Glutamatergic neuron (in vitro differentiated cells): Measurements from ENCODE around the gene CLIC5. TPM values are rescaled to one million over a fixed set of nuclear protein-coding genes. Genes with fewer than 3 reads are reported as not detected.
A peak's percentile ranks its signal among the peaks of the same experiment; 100 is the strongest.

Source experiments
- DNase-seq: peaks from one replicate; pipeline ENCODE4 v3.0.0; 2022
- H3K27ac Mint-ChIP-seq: one replicate; pipeline ENCODE4 v1.8.0; 2020; ENCODE audit warnings: mild to moderate bottlenecking, mixed read lengths, inconsistent platforms; ENCODE audit not compliant: unreplicated experiment
- H3K27me3 Mint-ChIP-seq: one replicate; pipeline ENCODE4 v1.8.0; 2020; ENCODE audit warnings: mild to moderate bottlenecking, moderate library complexity, mixed read lengths, inconsistent platforms; ENCODE audit not compliant: unreplicated experiment
- H3K36me3 Mint-ChIP-seq: one replicate; pipeline ENCODE4 v1.8.0; 2020; ENCODE audit warnings: mild to moderate bottlenecking, mixed read lengths, inconsistent platforms; ENCODE audit not compliant: unreplicated experiment
- H3K4me1 Mint-ChIP-seq: one replicate; pipeline ENCODE4 v1.8.0; 2020; ENCODE audit warnings: mild to moderate bottlenecking, low read depth, mixed read lengths, inconsistent platforms; ENCODE audit not compliant: unreplicated experiment
- H3K4me3 Mint-ChIP-seq: one replicate; pipeline ENCODE4 v1.8.0; 2020; ENCODE audit warnings: mild to moderate bottlenecking, mixed read lengths, inconsistent platforms; ENCODE audit not compliant: unreplicated experiment
- H3K9me3 Mint-ChIP-seq: one replicate; pipeline ENCODE4 v1.8.0; 2020; ENCODE audit warnings: mild to moderate bottlenecking, moderate library complexity, mixed read lengths, inconsistent platforms; ENCODE audit not compliant: unreplicated experiment
- total RNA-seq: library from RNA; stranded (reverse); fragmentation: NEBNext Ultra II Directional; extraction: Animal tissue kit (Norgen Biotek cat#: 25700); gene quantifications from one replicate; pipeline ENCODE4 v1.2.1, GENCODE V29; 2021; ENCODE audit not compliant: unreplicated experiment
- TF ChIP-seq, protein P1 (sequence below): fragments of 200-600 bp; sonication (generic); IDR thresholded peaks from one replicate; pipeline ENCODE4 v1.5.0; 2021; ENCODE audit not compliant: partially characterized antibody, unreplicated experiment

CLIC5 gene
- total RNA-seq, 1 donor from 2014 or later, result not detected

DNA sequence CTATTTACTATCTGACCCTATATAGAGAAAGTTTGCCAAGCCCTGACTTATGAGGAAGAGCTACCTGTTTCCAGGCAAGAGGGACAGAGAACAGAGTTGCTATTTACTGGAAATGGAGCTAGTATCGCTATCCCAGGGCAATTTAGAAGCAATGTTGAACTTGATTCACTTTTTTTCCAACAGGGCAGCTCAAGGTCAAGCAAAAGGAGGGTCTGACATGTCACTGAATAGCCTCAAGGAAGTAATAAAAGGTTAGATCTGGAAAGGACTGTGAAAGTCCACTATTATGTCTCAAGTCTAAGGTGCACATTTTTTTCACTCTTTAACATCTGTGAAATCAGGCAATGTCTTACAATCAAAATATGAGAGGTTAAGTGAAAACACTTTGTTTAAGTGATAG, 84.4 kb downstream of the CLIC5 start:
- Mint-ChIP-seq H3K27ac (no peak overlapping the region), H3K9me3 (no peaks in the 10 kb centered on the region), H3K36me3 (no peaks in the 10 kb centered on the region), H3K4me3 (no peak overlapping the region), H3K27me3 (peaks cover 2% of the 10 kb centered on the region), H3K4me1 (peaks cover 7% of the 10 kb centered on the region)
- TF ChIP-seq, protein P1, sequence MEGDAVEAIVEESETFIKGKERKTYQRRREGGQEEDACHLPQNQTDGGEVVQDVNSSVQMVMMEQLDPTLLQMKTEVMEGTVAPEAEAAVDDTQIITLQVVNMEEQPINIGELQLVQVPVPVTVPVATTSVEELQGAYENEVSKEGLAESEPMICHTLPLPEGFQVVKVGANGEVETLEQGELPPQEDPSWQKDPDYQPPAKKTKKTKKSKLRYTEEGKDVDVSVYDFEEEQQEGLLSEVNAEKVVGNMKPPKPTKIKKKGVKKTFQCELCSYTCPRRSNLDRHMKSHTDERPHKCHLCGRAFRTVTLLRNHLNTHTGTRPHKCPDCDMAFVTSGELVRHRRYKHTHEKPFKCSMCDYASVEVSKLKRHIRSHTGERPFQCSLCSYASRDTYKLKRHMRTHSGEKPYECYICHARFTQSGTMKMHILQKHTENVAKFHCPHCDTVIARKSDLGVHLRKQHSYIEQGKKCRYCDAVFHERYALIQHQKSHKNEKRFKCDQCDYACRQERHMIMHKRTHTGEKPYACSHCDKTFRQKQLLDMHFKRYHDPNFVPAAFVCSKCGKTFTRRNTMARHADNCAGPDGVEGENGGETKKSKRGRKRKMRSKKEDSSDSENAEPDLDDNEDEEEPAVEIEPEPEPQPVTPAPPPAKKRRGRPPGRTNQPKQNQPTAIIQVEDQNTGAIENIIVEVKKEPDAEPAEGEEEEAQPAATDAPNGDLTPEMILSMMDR, result no peak
- no peak for DNase-seq

DNA sequence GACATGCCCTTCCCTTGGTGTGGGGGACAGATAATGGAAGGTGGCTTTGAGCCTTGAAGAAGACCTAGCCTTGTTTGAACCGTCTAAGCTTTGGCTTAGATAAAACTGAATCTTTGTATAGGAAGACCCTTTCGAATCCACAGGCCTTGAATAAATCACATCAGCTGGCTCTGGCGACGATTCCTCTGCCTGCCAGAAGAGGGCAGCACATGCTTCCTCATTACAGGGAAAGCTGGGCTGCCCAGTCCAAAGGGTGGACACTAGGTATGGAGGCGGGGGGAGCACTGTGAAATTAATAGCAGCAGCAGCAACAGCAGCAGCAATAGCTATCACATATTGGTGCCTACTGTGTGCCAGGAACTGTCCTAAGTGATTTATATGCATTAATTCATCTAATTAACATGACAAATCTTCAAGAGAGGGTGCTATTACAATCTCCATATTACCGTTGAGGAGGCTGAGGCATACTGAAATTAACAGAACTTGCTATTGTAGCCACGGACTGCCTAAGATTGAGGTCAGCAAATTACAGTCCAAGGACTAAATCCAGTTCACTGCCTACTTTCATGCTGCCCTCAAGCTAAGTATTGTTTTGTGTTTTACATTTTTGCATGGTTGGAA, 85.1 kb downstream of the CLIC5 start:
- peak; percentile 78 for DNase-seq
- Mint-ChIP-seq H3K4me1 (peaks cover 7% of the 10 kb centered on the region), H3K4me3 (no peak overlapping the region), H3K27me3 (peaks cover 2% of the 10 kb centered on the region), H3K36me3 (no peaks in the 10 kb centered on the region), H3K9me3 (no peaks in the 10 kb centered on the region), H3K27ac (no peak overlapping the region)
- TF ChIP-seq, protein P1, result peak; percentile 94

DNA sequence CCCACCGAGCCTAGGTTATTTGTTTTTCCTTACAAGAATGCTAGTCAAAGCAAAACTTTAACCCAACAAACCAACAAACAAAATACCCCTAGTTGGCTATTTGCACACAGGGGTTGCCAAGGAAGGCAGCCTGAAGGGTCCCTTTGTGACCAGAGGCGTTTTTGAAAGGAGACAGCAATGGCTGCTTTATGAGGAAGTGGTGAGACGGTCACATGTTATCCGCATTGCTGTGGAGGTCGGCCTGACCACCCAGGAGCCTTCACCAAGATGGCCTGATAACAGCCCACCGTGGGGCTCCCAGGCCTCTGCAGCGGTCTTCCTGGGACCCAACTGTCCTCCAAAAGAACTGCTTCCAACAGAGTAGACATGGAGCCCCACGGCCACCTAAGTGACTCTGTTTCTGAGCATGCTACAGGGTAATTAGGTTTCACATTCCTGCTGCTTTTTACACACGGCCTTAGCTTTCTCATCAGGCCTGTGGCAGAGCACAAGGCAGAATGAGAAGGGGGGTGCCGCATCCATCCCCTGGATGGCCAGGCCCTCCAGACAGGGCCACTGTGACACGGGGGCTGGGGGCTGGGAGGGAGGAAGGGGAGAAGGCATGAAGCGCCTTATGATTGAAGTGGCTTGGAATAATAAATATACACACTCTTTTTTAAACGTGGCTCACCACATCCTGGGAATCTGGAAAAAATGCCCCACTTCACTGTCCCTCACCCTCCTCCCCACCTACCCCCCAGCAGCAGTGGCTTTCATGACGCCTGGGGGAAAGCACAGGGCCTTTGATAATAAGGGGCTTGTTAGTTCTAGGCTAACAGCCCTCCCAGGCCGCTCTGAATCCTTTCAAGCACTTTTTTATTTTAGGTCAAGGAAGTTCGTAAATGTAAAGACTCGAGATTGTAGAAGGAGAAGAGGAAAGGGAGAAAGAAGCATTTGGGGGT, 86.0 kb downstream of the CLIC5 start:
- peaks cover 7% of the 10 kb centered on the region for H3K4me1 Mint-ChIP-seq
- no peaks in the 10 kb centered on the region for H3K9me3 Mint-ChIP-seq
- H3K36me3 Mint-ChIP-seq, result no peaks in the 10 kb centered on the region
- H3K27me3 Mint-ChIP-seq, result peaks cover 2% of the 10 kb centered on the region
- no peak overlapping the region for H3K27ac Mint-ChIP-seq
- TF ChIP-seq, protein P1, result no peak
- no peak for DNase-seq
- no peak overlapping the region for H3K4me3 Mint-ChIP-seq

DNA sequence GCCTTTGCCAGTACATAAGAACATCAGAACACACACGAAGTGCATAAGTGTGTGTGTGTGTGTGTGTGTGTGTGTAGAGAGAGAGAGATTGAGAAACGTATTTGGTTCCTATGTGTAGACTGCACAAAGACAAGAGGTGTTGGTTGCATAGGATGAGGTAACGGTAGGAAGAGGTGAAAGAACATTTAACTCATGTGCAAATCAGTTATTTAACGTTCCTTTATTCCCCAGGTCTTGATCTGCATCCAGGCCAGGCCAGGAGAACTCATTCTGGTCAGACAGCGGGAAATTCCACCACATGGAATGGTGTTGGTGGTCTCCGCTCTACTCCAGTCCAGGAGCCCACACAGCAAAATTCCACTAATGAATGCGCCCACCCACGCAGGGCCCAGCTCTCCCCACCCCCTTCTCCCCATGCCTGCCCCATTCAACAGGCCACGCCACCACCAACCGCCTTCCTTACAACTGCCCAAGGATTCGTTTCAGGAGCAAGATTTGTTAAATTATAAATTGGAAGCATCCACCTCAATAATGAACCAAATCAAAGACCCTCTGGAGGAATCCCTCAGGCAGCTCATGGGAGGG, 86.8 kb downstream of the CLIC5 start:
- no peak for DNase-seq
- TF ChIP-seq, protein P1, result no peak
- Mint-ChIP-seq H3K4me3 (no peak overlapping the region), H3K36me3 (no peaks in the 10 kb centered on the region), H3K27me3 (peaks cover 2% of the 10 kb centered on the region), H3K9me3 (no peaks in the 10 kb centered on the region), H3K27ac (no peak overlapping the region), H3K4me1 (peaks cover 7% of the 10 kb centered on the region)
